ENCODE results near the gene MKI67. TPM values are rescaled to one million over a fixed set of nuclear protein-coding genes. Genes with fewer than 3 reads are reported as not detected.
A peak's percentile ranks its signal among the peaks of the same experiment; 100 is the strongest.

Gene MKI67
- 5.7 and 7.5 TPM in 2 replicates for polyA plus RNA-seq (2012; rRNA removed)
- 5.5 and 6.3 TPM in 2 replicates for polyA plus RNA-seq (2012; cell fraction: cytosol; rRNA removed)
- 8.2 and 9.4 TPM in 2 replicates for polyA plus RNA-seq (2012; cell fraction: nucleus; rRNA removed)

DNA sequence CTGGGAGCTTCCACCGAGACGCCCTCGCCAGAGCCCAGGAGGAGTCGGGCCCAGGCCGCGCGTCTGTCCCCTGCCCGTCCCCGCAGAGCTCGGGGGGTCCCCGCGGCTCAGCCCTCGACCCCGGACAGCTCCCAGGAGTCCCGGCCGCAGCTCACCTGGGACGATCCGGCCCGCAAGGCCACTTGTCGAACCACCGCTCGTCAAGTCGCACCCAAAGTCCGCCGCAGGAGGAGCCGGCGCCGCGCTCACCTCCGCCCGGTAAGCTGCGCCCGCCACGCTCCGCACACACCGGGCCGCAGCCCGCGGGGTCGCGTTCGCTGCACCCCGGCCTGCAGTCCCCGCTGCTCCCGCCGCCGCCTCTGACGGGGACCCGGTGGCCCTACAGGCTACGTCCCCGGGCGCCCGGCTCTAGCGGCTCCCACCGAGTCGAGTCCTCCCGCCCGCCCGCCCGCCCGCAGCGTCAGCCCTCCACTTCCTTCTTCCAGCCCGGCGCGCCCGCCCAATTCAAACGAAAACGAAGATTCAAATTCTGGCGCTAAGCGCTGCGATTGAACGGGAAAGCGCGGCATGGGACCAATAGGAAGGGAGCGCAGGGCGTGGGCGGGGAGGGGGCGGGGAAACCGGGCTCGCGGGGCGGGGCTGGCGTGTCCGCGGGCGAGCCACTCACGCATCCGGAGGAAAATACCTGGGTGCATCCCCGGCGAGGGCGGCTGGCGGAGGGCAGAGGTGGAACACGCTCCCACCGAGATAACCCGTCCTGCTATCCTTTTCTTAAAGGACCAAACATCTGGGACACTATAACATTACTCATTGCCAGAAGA, at the start of gene MKI67:
MKI67 (minus strand) TSS at position 480 of the 821 bp plus-strand sequence. CDS start 756 bp downstream, outside the sequence.
- peak; percentile 97 for DNase-seq
- H3K9ac ChIP-seq: peak within 1 kb of the TSS; percentile 85
- peak within 1 kb of the TSS; percentile 97 for H3K4me2 ChIP-seq
- peaks cover 4% of the 10 kb centered on the region; the same call in 1 of the 2 replicates for H4K20me1 ChIP-seq (ENCODE audit: insufficient read depth)
- H3K27ac ChIP-seq (ENCODE audit: low read depth in 2 of 2, low read length in 1 of 2): peak within 1 kb of the TSS; percentile 0 to 43; a peak in 2 of 4 replicates
- H3F3A ChIP-seq (replicated peaks; ENCODE audit: insufficient read depth): no peaks in the 10 kb centered on the region
- WGBS (ENCODE audit: low lambda C conversion rate): 2% methylated on average over 26 of the region's 95 CpGs
- H3K9me2 ChIP-seq: no peaks in the 10 kb centered on the region
- peak within 1 kb of the TSS; percentile 77 to 92 for H3K4me3 ChIP-seq (ENCODE audit: low read depth in 2 of 2, low read length in 1 of 2)
- H3K36me3 ChIP-seq (replicated peaks in 1 of 2; ENCODE audit: control insufficient read depth in 1 of 2, insufficient read depth in 2 of 2, low read length in 1 of 2): peaks cover 9 to 10% of the 10 kb centered on the region in 2 experiments
- ChIA-PET CTCF (interaction anchor here (0.8 to 3.3 kb wide), 6 partner anchors 9 to 61 kb away, joined by 3 to 20 read pairs (median 4); no protein-coding TSS in a partner anchor), POLR2A (interaction anchor here (1.1 to 1.4 kb wide), 2 partner anchors 12 to 61 kb away, joined by 3 to 4 read pairs; no protein-coding TSS in a partner anchor)
- H3K9me3 ChIP-seq: no peaks in the 10 kb centered on the region
- peaks cover 48% of the 10 kb centered on the region for H3K79me2 ChIP-seq (ENCODE audit: insufficient read depth)
- peak within 1 kb of the TSS; percentile 99 for H2AFZ ChIP-seq (ENCODE audit: low read depth)
- TF ChIP-seq TAF1 (IDR thresholded peaks at IDR 0.05; ENCODE audit: borderline replicate concordance, low read depth, low read length) (peak; percentile 67; the same call in 1 of the 2 replicates), SIN3A (IDR thresholded peaks at IDR 0.05; ENCODE audit: borderline replicate concordance, low read depth, low read length) (peak; percentile 99), CHD2 (IDR thresholded peaks at IDR 0.05; ENCODE audit: low read length, partially characterized antibody) (peak; percentile 49), POLR2AphosphoS5 (IDR thresholded peaks at IDR 0.05; ENCODE audit: low read depth, low read length) (peak; percentile 28; the same call in 1 of the 2 replicates), FOXJ3 (CRISPR knock-in tag; IDR thresholded peaks at IDR 0.05) (no peak), FOXM1 (IDR thresholded peaks at IDR 0.05; ENCODE audit: low read depth) (peak; percentile 99), RXRA (IDR thresholded peaks at IDR 0.05; ENCODE audit: borderline replicate concordance, low read depth) (no peak), CTCF (IDR thresholded peaks at IDR 0.05) (no peak), ELF1 (IDR thresholded peaks at IDR 0.05) (peak; percentile 69), MXI1 (IDR thresholded peaks at IDR 0.05; ENCODE audit: low read depth, low read length) (peak; percentile 96)
- TF ChIP-seq, protein P1, sequence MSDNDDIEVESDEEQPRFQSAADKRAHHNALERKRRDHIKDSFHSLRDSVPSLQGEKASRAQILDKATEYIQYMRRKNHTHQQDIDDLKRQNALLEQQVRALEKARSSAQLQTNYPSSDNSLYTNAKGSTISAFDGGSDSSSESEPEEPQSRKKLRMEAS (IDR thresholded peaks at IDR 0.05; ENCODE audit: low read depth): peak; percentile 77
- TF ChIP-seq, protein P2, sequence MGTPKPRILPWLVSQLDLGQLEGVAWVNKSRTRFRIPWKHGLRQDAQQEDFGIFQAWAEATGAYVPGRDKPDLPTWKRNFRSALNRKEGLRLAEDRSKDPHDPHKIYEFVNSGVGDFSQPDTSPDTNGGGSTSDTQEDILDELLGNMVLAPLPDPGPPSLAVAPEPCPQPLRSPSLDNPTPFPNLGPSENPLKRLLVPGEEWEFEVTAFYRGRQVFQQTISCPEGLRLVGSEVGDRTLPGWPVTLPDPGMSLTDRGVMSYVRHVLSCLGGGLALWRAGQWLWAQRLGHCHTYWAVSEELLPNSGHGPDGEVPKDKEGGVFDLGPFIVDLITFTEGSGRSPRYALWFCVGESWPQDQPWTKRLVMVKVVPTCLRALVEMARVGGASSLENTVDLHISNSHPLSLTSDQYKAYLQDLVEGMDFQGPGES (IDR thresholded peaks at IDR 0.05; ENCODE audit: low read depth, low read length): peak; percentile 58
- peaks cover 0 to 14% of the 10 kb centered on the region in 2 experiments; a peak in 3 of 4 replicates for H3K4me1 ChIP-seq (ENCODE audit: control insufficient read depth in 1 of 2, insufficient read depth in 2 of 2, low read depth in 1 of 2, low read length in 1 of 2)
- no peaks in the 10 kb centered on the region for H3K27me3 ChIP-seq (ENCODE audit: insufficient read depth)
